ENCODE results near the gene DOK5. TPM values are rescaled to one million over a fixed set of nuclear protein-coding genes. Genes with fewer than 3 reads are reported as not detected.

Gene DOK5
- total RNA-seq, 3 donors from 2014 or later (not counting 1 experiment from before 2014, with no cell fraction given), result not detected

DNA sequence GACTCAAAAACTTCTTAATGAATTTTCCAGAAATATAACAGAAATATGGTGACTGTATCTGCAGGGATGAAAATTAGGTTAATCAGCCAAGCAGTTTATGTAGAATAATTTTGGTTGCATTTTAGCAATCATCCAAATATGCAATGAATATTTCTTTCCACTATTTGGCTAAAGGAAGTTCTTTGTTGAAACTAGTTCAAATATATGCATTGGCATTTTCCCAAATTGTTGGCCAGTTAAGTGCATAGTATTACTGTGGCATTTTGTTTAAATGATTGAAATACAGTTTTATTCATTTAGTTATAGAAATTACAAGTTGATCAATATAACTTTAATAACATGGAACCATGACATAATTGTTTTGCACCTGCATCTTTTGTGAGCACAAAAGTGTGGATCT lies 115.5 kb downstream of the DOK5 start:
- Mint-ChIP-seq H3K4me3 (no peak overlapping the region), H3K36me3 (no peaks in the 10 kb centered on the region), H3K27ac (no peak overlapping the region), H3K4me1 (no peaks in the 10 kb centered on the region), H3K9me3 (no peaks in the 10 kb centered on the region), H3K27me3 (ENCODE audit: low read depth in 2 of 2) (peaks cover 0 to 5% of the 10 kb centered on the region in 2 donors)
- no peaks in the 10 kb centered on the region for H3K9me3 ChIP-seq (ENCODE audit: control insufficient read depth, insufficient read depth, low read length)
- H3K4me3 ChIP-seq (ENCODE audit: low read length), result no peak overlapping the region
- DNase-seq (no peak), ATAC-seq (no peak)
- TF ChIP-seq, protein P1, sequence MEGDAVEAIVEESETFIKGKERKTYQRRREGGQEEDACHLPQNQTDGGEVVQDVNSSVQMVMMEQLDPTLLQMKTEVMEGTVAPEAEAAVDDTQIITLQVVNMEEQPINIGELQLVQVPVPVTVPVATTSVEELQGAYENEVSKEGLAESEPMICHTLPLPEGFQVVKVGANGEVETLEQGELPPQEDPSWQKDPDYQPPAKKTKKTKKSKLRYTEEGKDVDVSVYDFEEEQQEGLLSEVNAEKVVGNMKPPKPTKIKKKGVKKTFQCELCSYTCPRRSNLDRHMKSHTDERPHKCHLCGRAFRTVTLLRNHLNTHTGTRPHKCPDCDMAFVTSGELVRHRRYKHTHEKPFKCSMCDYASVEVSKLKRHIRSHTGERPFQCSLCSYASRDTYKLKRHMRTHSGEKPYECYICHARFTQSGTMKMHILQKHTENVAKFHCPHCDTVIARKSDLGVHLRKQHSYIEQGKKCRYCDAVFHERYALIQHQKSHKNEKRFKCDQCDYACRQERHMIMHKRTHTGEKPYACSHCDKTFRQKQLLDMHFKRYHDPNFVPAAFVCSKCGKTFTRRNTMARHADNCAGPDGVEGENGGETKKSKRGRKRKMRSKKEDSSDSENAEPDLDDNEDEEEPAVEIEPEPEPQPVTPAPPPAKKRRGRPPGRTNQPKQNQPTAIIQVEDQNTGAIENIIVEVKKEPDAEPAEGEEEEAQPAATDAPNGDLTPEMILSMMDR (IDR thresholded peaks at IDR 0.05), result no peak
- no peaks in the 10 kb centered on the region for H3K27me3 ChIP-seq (ENCODE audit: control insufficient read depth, insufficient read depth, low read length)
- intact Hi-C loops (cut with micrococcal nuclease), result no loop called here
- no peaks in the 10 kb centered on the region for H3K36me3 ChIP-seq (ENCODE audit: control insufficient read depth, insufficient read depth, low read length)
- H3K27ac ChIP-seq (ENCODE audit: low read length), result no peak overlapping the region
- no peaks in the 10 kb centered on the region for H3K4me1 ChIP-seq (ENCODE audit: control insufficient read depth, insufficient read depth, low read length)

GRCh38 chr20:54596651-54597050 lies 121.3 kb downstream of the DOK5 start:
- Mint-ChIP-seq H3K27me3 (ENCODE audit: low read depth in 2 of 2) (peaks cover 0 to 4% of the 10 kb centered on the region in 2 donors), H3K27ac (no peak overlapping the region), H3K9me3 (peaks cover 4 to 5% of the 10 kb centered on the region in 2 donors), H3K36me3 (no peaks in the 10 kb centered on the region), H3K4me3 (no peak overlapping the region), H3K4me1 (no peaks in the 10 kb centered on the region)
- no peak for ATAC-seq
- no peak for DNase-seq
- no peaks in the 10 kb centered on the region for H3K9me3 ChIP-seq (ENCODE audit: control insufficient read depth, insufficient read depth, low read length)
- H3K27ac ChIP-seq (ENCODE audit: low read length), result no peak overlapping the region
- intact Hi-C loops (cut with micrococcal nuclease), result no loop called here
- TF ChIP-seq, protein P1 (IDR thresholded peaks at IDR 0.05), result no peak
- no peak overlapping the region for H3K4me3 ChIP-seq (ENCODE audit: low read length)
- no peaks in the 10 kb centered on the region for H3K4me1 ChIP-seq (ENCODE audit: control insufficient read depth, insufficient read depth, low read length)
- H3K36me3 ChIP-seq (ENCODE audit: control insufficient read depth, insufficient read depth, low read length), result no peaks in the 10 kb centered on the region
- no peaks in the 10 kb centered on the region for H3K27me3 ChIP-seq (ENCODE audit: control insufficient read depth, insufficient read depth, low read length)

DNA sequence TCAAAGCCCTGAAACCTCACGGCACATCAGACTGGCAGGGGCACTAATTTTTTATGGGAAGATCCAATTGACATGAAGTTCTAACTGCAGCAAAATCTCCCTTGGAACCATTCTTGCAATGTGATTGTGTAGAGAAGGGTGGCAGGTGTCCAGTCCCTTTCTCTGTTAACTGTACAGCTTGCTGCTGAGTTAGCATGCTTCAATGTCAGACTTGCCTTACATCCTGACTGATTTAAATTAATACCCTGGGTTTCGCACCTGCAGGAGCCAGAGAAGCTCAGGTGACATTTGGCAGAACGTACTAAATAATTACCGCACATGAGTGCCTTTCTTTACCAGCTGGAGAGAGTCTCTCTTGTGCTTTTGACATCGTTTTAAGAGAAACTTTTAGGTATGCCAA lies 123.0 kb downstream of the DOK5 start:
- intact Hi-C loops (cut with micrococcal nuclease), result no loop called here
- TF ChIP-seq, protein P1 (IDR thresholded peaks at IDR 0.05), result no peak
- Histone ChIP-seq H3K27me3 (ENCODE audit: control insufficient read depth, insufficient read depth, low read length) (no peaks in the 10 kb centered on the region), H3K9me3 (ENCODE audit: control insufficient read depth, insufficient read depth, low read length) (no peaks in the 10 kb centered on the region), H3K4me3 (ENCODE audit: low read length) (no peak overlapping the region), H3K27ac (ENCODE audit: low read length) (no peak overlapping the region), H3K4me1 (ENCODE audit: control insufficient read depth, insufficient read depth, low read length) (no peaks in the 10 kb centered on the region), H3K36me3 (ENCODE audit: control insufficient read depth, insufficient read depth, low read length) (no peaks in the 10 kb centered on the region)
- H3K9me3 Mint-ChIP-seq, result peaks cover 4 to 5% of the 10 kb centered on the region in 2 donors
- H3K27me3 Mint-ChIP-seq (ENCODE audit: low read depth in 2 of 2), result peaks cover 0 to 4% of the 10 kb centered on the region in 2 donors
- 88% methylated on average over 5 of the region's 5 CpGs for WGBS (ENCODE audit: insufficient coverage)
- DNase-seq, result no peak
- H3K4me1 Mint-ChIP-seq, result no peaks in the 10 kb centered on the region
- no peaks in the 10 kb centered on the region for H3K36me3 Mint-ChIP-seq
- no peak overlapping the region for H3K27ac Mint-ChIP-seq
- ATAC-seq, result no peak
- H3K4me3 Mint-ChIP-seq, result no peak overlapping the region

GRCh38 chr20:54600634-54601033 lies 125.2 kb downstream of the DOK5 start:
- Mint-ChIP-seq H3K27ac (no peak overlapping the region), H3K36me3 (no peaks in the 10 kb centered on the region), H3K9me3 (peaks cover 4 to 5% of the 10 kb centered on the region in 2 donors), H3K4me3 (no peak overlapping the region), H3K4me1 (no peaks in the 10 kb centered on the region), H3K27me3 (ENCODE audit: low read depth in 2 of 2) (peaks cover 0 to 7% of the 10 kb centered on the region in 2 donors)
- Histone ChIP-seq H3K36me3 (ENCODE audit: control insufficient read depth, insufficient read depth, low read length) (no peaks in the 10 kb centered on the region), H3K4me3 (ENCODE audit: low read length) (no peak overlapping the region), H3K27me3 (ENCODE audit: control insufficient read depth, insufficient read depth, low read length) (no peaks in the 10 kb centered on the region), H3K27ac (ENCODE audit: low read length) (no peak overlapping the region), H3K4me1 (ENCODE audit: control insufficient read depth, insufficient read depth, low read length) (no peaks in the 10 kb centered on the region), H3K9me3 (ENCODE audit: control insufficient read depth, insufficient read depth, low read length) (no peaks in the 10 kb centered on the region)
- no peak for DNase-seq
- intact Hi-C loops (cut with micrococcal nuclease), result no loop called here
- no peak for ATAC-seq
- TF ChIP-seq, protein P1 (IDR thresholded peaks at IDR 0.05), result no peak
- 83% methylated on average over 3 of the region's 3 CpGs for WGBS (ENCODE audit: insufficient coverage)
